Stomach (tissue), 9 donors: Measurements from ENCODE around the gene ARTN. TPM values are rescaled to one million over a fixed set of nuclear protein-coding genes. Genes with fewer than 3 reads are reported as not detected.

Source experiments
- DNase-seq, 2 donors: peaks; one replicate each; pipeline versions ENCODE4 v3.0.0 to v3.0.0-alpha.2; 2013 to 2019
- H3K27ac ChIP-seq, 5 donors: fragments of 200-600 bp in 4 of 5; sonication (generic) in 4 of 5; one replicate each; pipeline ENCODE4 v1.5.1; 2013 to 2019; ENCODE audit warnings: mild to moderate bottlenecking in 1 of 5, moderate library complexity in 1 of 5
- H3K27me3 ChIP-seq, 3 donors: fragments of 200-600 bp; sonication (generic); one replicate each; pipeline ENCODE4 v1.5.1; 2017 to 2019; ENCODE audit warnings: mixed run types in 1 of 3
- H3K36me3 ChIP-seq, 4 donors: fragments of 200-600 bp; sonication (generic); 1 replicate in 3 of 4; 2 replicates in 1 of 4; pipeline ENCODE4 v1.5.1; 2016 to 2019
- H3K4me1 ChIP-seq, 4 donors: fragments of 200-600 bp; sonication (generic); one replicate each; pipeline ENCODE4 v1.5.1; 2016 to 2019
- H3K4me3 ChIP-seq, 4 donors: fragments of 200-600 bp; sonication (generic) in 3 of 4; one replicate each; pipeline ENCODE4 v1.5.1; 2016 to 2019; ENCODE audit warnings: mild to moderate bottlenecking in 1 of 4
- H3K9me3 ChIP-seq, 4 donors: fragments of 200-600 bp; sonication (generic); one replicate each; pipeline ENCODE4 v1.5.1; 2016 to 2019
- CTCF ChIP-seq, 7 experiments: fragments of 450-650 bp in 4 of 7; fragments of 200-600 bp in 3 of 7; sonication (generic) in 3 of 7; IDR thresholded peaks; one replicate each; pipeline ENCODE4 v1.5.1; 2016 to 2019; ENCODE audit warnings: antibody characterized with exemption in 7 of 7, control low read depth in 2 of 7, mild to moderate bottlenecking in 1 of 7
- EP300 ChIP-seq: sonication (generic); formaldehyde crosslinking; IDR thresholded peaks from one replicate; pipeline ENCODE4 v1.6.1; 2017; ENCODE audit warnings: antibody characterized with exemption
- POLR2A ChIP-seq, 4 donors: fragments of 450-650 bp; IDR thresholded peaks; one replicate each; pipeline ENCODE4 v1.6.1; 2016; ENCODE audit warnings: antibody characterized with exemption in 4 of 4, control low read depth in 2 of 4, mild to moderate bottlenecking in 1 of 4, moderate library complexity in 1 of 4
- POLR2AphosphoS5 ChIP-seq, 3 donors: sonication (generic); formaldehyde crosslinking; IDR thresholded peaks; one replicate each; pipeline ENCODE4 v1.6.1; 2016; ENCODE audit warnings: antibody characterized with exemption in 3 of 3
- WGBS, 5 donors: extraction: QIAGEN DNeasy Blood & Tissue Kit in 3 of 5; methylation state at CpG; one replicate each; pipeline versions ENCODE4 v1.1.5 to v1.1.7; 2013 to 2018; 5-methylcytosine and 5-hydroxymethylcytosine counted together
- intact Hi-C: fragments of 100-400 bp; cut with DNase I; formaldehyde crosslinking; loops from one replicate; pipeline ENCODE4 v1.15.1; 2023; ENCODE audit warnings: low total_unique reads
- polyA plus RNA-seq, 3 donors: library from polyadenylated mRNA; stranded (reverse); fragments of 200-250 nt; gene quantifications; one replicate each; pipeline ENCODE4 v1.2.3, GENCODE V29; 2013
- total RNA-seq, 5 donors: library from RNA; depleted of rRNA; stranded (reverse); fragments of >200 nt; gene quantifications; one replicate each; pipeline versions ENCODE4 v1.1.0 to v1.2.3, GENCODE V29; 2014 to 2016
- donor health status: healthy with polysubstance abuse.
- donor health status: Bipolar disorder and iron deficiency.
- donor health status: healthy.

The ARTN gene
- total and polyA plus RNA-seq, 8 donors, result 0.44 to 4.8 (median 2.6) TPM; not detected in 4

- H3K4me3 ChIP-seq, result no peak overlapping the region
- intact Hi-C loops, result no loop called here
- TF ChIP-seq EP300, result no peak
- TF ChIP-seq POLR2AphosphoS5 (IDR thresholded peaks at IDR 0.05), result no peak
- no peak for TF ChIP-seq CTCF (IDR thresholded peaks at IDR 0.05)
- no peak for TF ChIP-seq POLR2A (IDR thresholded peaks at IDR 0.05)
These were observed 8.8 kb downstream of the ARTN start for GRCh38 chr1:43942411-43942810.

GRCh38 chr1:43944860-43945259 lies 11.3 kb downstream of the ARTN start:
- WGBS, 5 donors, result 92 to 100% (median 100%) methylated on average over 1 of the region's 1 CpG
- intact Hi-C loops, result no loop called here
- no peak for DNase-seq

More at GRCh38 chr1:43942411-43942810, 8.8 kb downstream of the ARTN start:
- 89 to 95% (median 93%) methylated on average over 3 of the region's 3 CpGs for WGBS, 5 donors
- H3K36me3 ChIP-seq, result no peaks in the 10 kb centered on the region
- H3K27ac ChIP-seq, result no peak overlapping the region
- peaks cover 16 to 28% (median 20%) of the 10 kb centered on the region in 4 donors for H3K4me1 ChIP-seq
- H3K9me3 ChIP-seq, result no peaks in the 10 kb centered on the region
- H3K27me3 ChIP-seq, result no peaks in the 10 kb centered on the region
- no peak for DNase-seq

GRCh38 chr1:43945674-43946235 lies 12.2 kb downstream of the ARTN start:
- Histone ChIP-seq H3K36me3 (peaks cover 6 to 17% (median 14%) of the 10 kb centered on the region in 4 donors), H3K9me3 (no peaks in the 10 kb centered on the region), H3K27me3 (no peaks in the 10 kb centered on the region), H3K4me3 (peak overlapping the region; percentile 63 to 91 (median 82)), H3K4me1 (peaks cover 32 to 54% (median 42%) of the 10 kb centered on the region in 4 donors), H3K27ac (peak overlapping the region; percentile 96 to 99 (median 97))
- TF ChIP-seq POLR2AphosphoS5 (IDR thresholded peaks at IDR 0.05), result no peak
- no peak for TF ChIP-seq CTCF (IDR thresholded peaks at IDR 0.05)
- no peak for TF ChIP-seq EP300
- intact Hi-C loops, result no loop called here
- 0 to 11% (median 3%) methylated on average over 3 of the region's 3 CpGs for WGBS, 5 donors
- no peak for DNase-seq

More at GRCh38 chr1:43944860-43945259, 11.3 kb downstream of the ARTN start:
- no peak overlapping the region for H3K27ac ChIP-seq
- H3K4me1 ChIP-seq, result peaks cover 32 to 52% (median 40%) of the 10 kb centered on the region in 4 donors
- H3K36me3 ChIP-seq, result peaks cover 5 to 8% (median 5%) of the 10 kb centered on the region in 4 donors
- H3K4me3 ChIP-seq, result no peak overlapping the region
- H3K27me3 ChIP-seq, result no peaks in the 10 kb centered on the region
- TF ChIP-seq EP300 (no peak), POLR2AphosphoS5 (IDR thresholded peaks at IDR 0.05) (no peak), POLR2A (IDR thresholded peaks at IDR 0.05) (no peak), CTCF (IDR thresholded peaks at IDR 0.05) (no peak)
- H3K9me3 ChIP-seq, result no peaks in the 10 kb centered on the region

- H3K9me3 ChIP-seq, result no peaks in the 10 kb centered on the region
- peaks cover 6 to 22% (median 18%) of the 10 kb centered on the region in 4 donors for H3K36me3 ChIP-seq
- H3K27me3 ChIP-seq, result no peaks in the 10 kb centered on the region
- TF ChIP-seq POLR2AphosphoS5 (IDR thresholded peaks at IDR 0.05), result peak; percentile 78 to 88 (median 79)
- TF ChIP-seq CTCF (IDR thresholded peaks at IDR 0.05), result peak in 5 of 7 experiments; percentile 68 to 86 (median 81)
- TF ChIP-seq EP300, result no peak
- H3K27ac ChIP-seq, result peak within 1 kb of the TSS; percentile 96 to 99 (median 97)
- WGBS, 5 donors, result 0 to 1% (median 0%) methylated on average over 29 to 74 of the region's 74 CpGs
- DNase-seq, result peak; percentile 94 to 99
- peak within 1 kb of the TSS; percentile 63 to 91 (median 82) for H3K4me3 ChIP-seq
- intact Hi-C loops, result no loop called here
- peaks cover 32 to 54% (median 42%) of the 10 kb centered on the region in 4 donors for H3K4me1 ChIP-seq
These were observed 12.8 kb downstream of the ARTN start, which contains the start of gene IPO13 for GRCh38 chr1:43946236-43947060. IPO13 (plus strand) TSS chr1:43946950; CDS start chr1:43947601, 651 bp downstream.
